Urinary bladder (tissue), 4 donors: ENCODE measurements around the gene CADPS. TPM values are rescaled to one million over a fixed set of nuclear protein-coding genes. Genes with fewer than 3 reads are reported as not detected.

Experiments used
- DNase-seq: peaks from one replicate; pipeline ENCODE4 v3.0.0-alpha.2; 2015; ENCODE audit errors: extremely low spot score
- H3K27ac ChIP-seq: one replicate; pipeline ENCODE4 v1.5.1; 2013; ENCODE audit warnings: low read depth, mild to moderate bottlenecking, moderate library complexity
- H3K36me3 ChIP-seq: one replicate; pipeline ENCODE4 v1.6.1; 2013; ENCODE audit warnings: mild to moderate bottlenecking, moderate library complexity; ENCODE audit not compliant: insufficient read depth
- H3K4me1 ChIP-seq: one replicate; pipeline ENCODE4 v1.6.1; 2013; ENCODE audit warnings: mild to moderate bottlenecking, moderate library complexity; ENCODE audit not compliant: insufficient read depth
- H3K4me3 ChIP-seq: one replicate; pipeline ENCODE4 v1.5.1; 2013; ENCODE audit warnings: low read depth, low read length
- WGBS: extraction: QIAGEN DNeasy Blood & Tissue Kit; methylation state at CpG from one replicate; pipeline ENCODE4 v1.1.7; 2013; 5-methylcytosine and 5-hydroxymethylcytosine counted together
- polyA plus RNA-seq: library from polyadenylated mRNA; stranded (reverse); fragments of 200-250 nt; gene quantifications from one replicate; pipeline ENCODE4 v1.2.3, GENCODE V29; 2013
- total RNA-seq: library from RNA; depleted of rRNA; stranded (reverse); fragments of >200 nt; gene quantifications from one replicate; pipeline ENCODE4 v1.2.3, GENCODE V29; 2014
- donor health status: healthy with polysubstance abuse.
- donor health status: healthy.

CADPS gene
- total RNA-seq = 19.2 TPM
- 1.4 TPM for polyA plus RNA-seq

GRCh38 chr3:62874711-62875557 is at the start of gene CADPS:
CADPS (minus strand) TSS chr3:62875416; CDS start chr3:62875029, 387 bp downstream.
- peak within 1 kb of the TSS; percentile 28 for H3K4me3 ChIP-seq

GRCh38 chr3:62923066-62923465 is 47.9 kb upstream of the CADPS start:
- DNase-seq = no peak
- 24% methylated on average over 2 of the region's 2 CpGs for WGBS
- H3K4me3 ChIP-seq = no peak overlapping the region
- no peaks in the 10 kb centered on the region for H3K4me1 ChIP-seq
- H3K36me3 ChIP-seq = no peaks in the 10 kb centered on the region
- no peak overlapping the region for H3K27ac ChIP-seq

More at GRCh38 chr3:62874711-62875557, at the start of gene CADPS:
- no peak for DNase-seq
- no peaks in the 10 kb centered on the region for H3K36me3 ChIP-seq
- no peak within 1 kb of the TSS for H3K27ac ChIP-seq
- no peaks in the 10 kb centered on the region for H3K4me1 ChIP-seq
- WGBS = under 1% methylated on average over 85 of the region's 85 CpGs

DNA sequence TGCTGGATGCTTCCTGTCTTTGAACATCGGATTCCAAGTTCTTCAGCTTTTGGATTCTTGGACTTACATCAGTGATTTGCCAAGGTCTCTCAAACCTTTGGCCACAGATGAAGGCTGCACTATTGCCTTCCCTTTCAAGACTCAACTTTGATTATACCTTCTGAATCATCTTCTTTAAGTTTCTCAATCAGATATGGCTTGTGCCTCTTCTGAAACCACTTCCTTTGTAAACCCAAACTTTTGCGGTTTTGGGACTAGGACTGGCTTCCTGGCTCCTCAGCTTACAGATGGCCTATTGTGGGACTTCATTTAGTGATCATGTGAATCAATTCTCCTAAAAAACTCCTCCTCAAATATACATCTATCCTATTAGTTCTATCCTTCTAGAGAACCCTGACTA is 47.1 kb upstream of the CADPS start:
- DNase-seq = no peak
- no peak overlapping the region for H3K4me3 ChIP-seq
- WGBS = 59% methylated on average over 2 of the region's 2 CpGs
- H3K36me3 ChIP-seq = no peaks in the 10 kb centered on the region
- no peak overlapping the region for H3K27ac ChIP-seq
- no peaks in the 10 kb centered on the region for H3K4me1 ChIP-seq

GRCh38 chr3:62920466-62920784 is 45.2 kb upstream of the CADPS start:
- H3K4me3 ChIP-seq = no peak overlapping the region
- no peaks in the 10 kb centered on the region for H3K4me1 ChIP-seq
- no peaks in the 10 kb centered on the region for H3K36me3 ChIP-seq
- no peak for DNase-seq
- H3K27ac ChIP-seq = no peak overlapping the region

DNA sequence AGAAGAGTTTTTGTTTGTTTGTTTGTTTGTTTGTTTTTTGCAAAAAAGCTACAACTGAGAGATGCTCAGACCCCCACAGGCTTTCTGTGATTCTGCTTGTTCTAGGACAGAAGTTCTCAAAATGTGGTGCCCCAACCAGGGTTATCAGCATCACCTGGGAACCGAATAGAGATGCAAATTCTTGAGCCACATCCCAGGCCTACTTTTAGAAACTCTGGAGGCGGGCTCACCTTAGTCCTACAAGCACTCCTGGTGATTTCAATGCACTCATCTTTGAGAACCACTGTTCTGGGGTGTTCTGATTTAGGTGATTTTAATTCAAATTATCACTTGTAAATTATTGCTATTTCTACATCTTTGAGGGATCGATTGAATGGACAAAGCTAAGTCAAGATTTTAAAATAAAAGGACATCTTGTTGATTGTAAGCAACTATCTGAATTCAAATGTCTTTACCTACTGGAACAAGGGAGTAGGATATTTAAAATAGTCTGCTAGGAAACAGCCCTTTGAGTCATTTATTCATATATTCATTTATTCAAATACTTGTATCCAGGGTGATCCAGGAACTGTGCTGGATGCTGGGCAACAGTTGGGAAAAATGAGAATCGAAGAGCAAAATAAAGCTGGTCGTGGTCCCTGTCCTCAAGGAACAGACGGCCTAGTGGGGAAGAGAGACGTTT is 44.7 kb upstream of the CADPS start:
- Histone ChIP-seq H3K4me1 (no peaks in the 10 kb centered on the region), H3K27ac (no peak overlapping the region), H3K4me3 (no peak overlapping the region), H3K36me3 (no peaks in the 10 kb centered on the region)
- WGBS = 59% methylated on average over 7 of the region's 7 CpGs
- DNase-seq = no peak

GRCh38 chr3:62918777-62919176 is 43.6 kb upstream of the CADPS start:
- no peaks in the 10 kb centered on the region for H3K36me3 ChIP-seq
- no peak overlapping the region for H3K27ac ChIP-seq
- H3K4me3 ChIP-seq = no peak overlapping the region
- H3K4me1 ChIP-seq = no peaks in the 10 kb centered on the region
- no peak for DNase-seq
- WGBS = 26% methylated on average over 2 of the region's 2 CpGs

- no peak for DNase-seq
- WGBS = 20% methylated on average over 1 of the region's 1 CpG
- Histone ChIP-seq H3K36me3 (no peaks in the 10 kb centered on the region), H3K27ac (no peak overlapping the region), H3K4me1 (no peaks in the 10 kb centered on the region), H3K4me3 (no peak overlapping the region)
Measured at GRCh38 chr3:62918131-62918530, 42.9 kb upstream of the CADPS start.

DNA sequence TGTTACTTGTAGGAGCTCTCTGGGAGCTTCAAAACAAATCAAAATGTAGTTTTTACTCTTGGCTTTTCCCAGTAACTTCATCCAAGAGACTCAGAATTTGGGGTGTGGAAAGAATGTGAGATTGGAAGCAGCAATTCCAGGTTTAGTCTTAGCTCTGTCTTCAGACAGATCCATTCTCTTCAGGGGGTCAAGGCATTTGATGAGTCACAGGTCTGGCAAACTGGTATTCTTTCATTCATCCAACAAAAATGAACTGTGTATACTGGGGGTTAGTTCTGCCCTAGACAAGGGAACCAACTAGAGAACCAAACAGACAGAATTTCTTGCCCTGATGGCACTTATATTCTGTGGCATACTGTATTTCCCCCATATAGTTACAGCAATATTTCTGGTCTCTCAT is 36.3 kb upstream of the CADPS start:
- no peak overlapping the region for H3K27ac ChIP-seq
- DNase-seq = no peak
- H3K36me3 ChIP-seq = no peaks in the 10 kb centered on the region
- no peaks in the 10 kb centered on the region for H3K4me1 ChIP-seq
- no peak overlapping the region for H3K4me3 ChIP-seq

DNA sequence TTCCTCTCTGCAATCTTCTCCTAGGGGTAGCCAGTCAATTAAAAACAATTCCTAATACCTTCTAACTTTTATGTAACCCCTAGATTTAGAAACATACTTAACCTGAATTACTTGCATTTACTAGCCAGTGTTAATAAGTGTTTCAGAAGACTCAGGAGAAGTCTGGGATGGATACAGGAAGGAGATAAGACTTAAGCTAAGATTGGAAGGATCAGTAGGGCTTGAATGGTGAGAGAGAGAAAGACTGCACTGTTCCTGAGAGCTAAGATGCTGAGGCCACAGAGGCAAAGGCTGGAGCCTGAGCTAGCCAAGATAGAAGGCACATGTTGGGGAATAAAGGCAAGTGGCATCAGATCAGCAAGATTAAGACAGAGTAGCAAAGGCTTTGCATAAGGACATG is 30.1 kb upstream of the CADPS start:
- no peak for DNase-seq
- H3K4me1 ChIP-seq = no peaks in the 10 kb centered on the region
- no peaks in the 10 kb centered on the region for H3K36me3 ChIP-seq
- no peak overlapping the region for H3K27ac ChIP-seq
- H3K4me3 ChIP-seq = no peak overlapping the region

DNA sequence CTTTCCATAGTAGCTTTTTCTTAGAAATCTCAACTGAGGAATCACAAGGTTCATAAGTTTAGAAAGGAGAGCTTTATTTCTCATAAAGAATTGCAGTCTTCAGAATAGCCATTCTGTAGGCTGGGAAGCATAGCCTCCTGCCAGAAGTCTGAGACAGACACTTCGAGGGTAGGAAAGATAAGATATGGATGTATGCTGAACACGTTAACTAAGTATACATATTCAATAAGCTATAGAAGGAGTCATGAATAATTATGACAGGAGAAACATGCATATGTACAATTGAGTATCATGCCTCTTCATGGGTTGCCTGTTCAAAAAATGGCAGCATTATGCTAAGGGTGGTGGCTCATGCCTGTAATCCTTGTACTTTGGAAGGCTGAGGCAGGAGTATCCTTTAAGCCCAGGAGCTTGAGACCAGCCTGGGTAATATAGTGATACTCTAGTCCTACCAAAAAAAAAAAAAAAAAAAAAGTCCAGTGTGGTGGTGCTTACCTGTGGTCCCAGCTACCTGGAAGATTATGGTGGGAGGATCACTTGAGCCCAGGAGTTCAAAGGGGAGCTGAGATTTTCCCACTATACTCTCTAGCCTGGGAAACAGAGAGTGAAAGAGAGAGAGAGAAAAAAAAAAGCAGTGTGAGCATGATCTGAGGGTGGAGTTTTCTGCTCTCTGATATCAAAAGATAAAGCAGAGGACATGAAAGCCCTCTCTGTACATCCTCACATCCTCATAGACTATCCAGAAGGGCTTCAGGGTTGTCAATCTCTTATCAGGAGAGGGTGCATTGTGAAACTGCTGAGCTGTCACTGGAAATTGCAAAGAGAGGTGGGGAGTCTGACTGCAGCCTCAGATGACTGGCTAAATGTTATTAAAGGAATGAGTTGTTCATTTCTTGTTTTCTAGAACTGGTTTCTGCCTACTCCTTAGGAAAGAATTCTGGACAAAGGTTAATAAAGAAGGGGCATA is 23.6 kb upstream of the CADPS start:
- no peaks in the 10 kb centered on the region for H3K4me1 ChIP-seq
- no peak overlapping the region for H3K27ac ChIP-seq
- H3K36me3 ChIP-seq = no peaks in the 10 kb centered on the region
- no peak overlapping the region for H3K4me3 ChIP-seq
- WGBS = 32% methylated on average over 2 of the region's 2 CpGs
- no peak for DNase-seq

DNA sequence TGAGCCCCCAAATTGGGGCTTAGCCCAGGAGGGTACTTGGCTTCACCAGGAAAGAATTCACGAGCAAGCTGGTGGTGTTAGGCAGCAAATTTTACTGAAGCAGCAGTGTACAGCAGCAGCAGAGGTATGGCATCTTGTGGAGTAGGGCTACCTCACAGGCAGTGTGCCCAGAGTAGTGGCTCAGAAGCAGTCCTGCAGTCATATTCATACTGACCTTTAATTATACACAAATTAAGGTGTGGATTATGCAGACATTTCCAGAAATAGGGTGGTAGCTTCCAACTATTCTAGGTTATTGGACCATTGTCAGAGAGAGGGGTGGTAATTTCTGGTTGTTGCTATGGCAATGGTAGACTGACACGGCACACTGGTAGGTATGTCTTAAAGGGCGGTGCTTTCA is 20.7 kb upstream of the CADPS start:
- H3K4me3 ChIP-seq = no peak overlapping the region
- H3K36me3 ChIP-seq = no peaks in the 10 kb centered on the region
- WGBS = 88% methylated on average over 3 of the region's 3 CpGs
- DNase-seq = no peak
- no peak overlapping the region for H3K27ac ChIP-seq
- H3K4me1 ChIP-seq = no peaks in the 10 kb centered on the region

GRCh38 chr3:62892951-62893350 is 17.7 kb upstream of the CADPS start:
- Histone ChIP-seq H3K36me3 (no peaks in the 10 kb centered on the region), H3K27ac (no peak overlapping the region), H3K4me1 (no peaks in the 10 kb centered on the region), H3K4me3 (no peak overlapping the region)
- DNase-seq = no peak
- 62% methylated on average over 2 of the region's 2 CpGs for WGBS

GRCh38 chr3:62892045-62892444 is 16.8 kb upstream of the CADPS start:
- DNase-seq = no peak
- Histone ChIP-seq H3K4me3 (no peak overlapping the region), H3K36me3 (no peaks in the 10 kb centered on the region), H3K4me1 (no peaks in the 10 kb centered on the region), H3K27ac (no peak overlapping the region)
- WGBS = 57% methylated on average over 2 of the region's 2 CpGs
